ENCODE measurements around the gene PURA.

The PURA gene

DNA sequence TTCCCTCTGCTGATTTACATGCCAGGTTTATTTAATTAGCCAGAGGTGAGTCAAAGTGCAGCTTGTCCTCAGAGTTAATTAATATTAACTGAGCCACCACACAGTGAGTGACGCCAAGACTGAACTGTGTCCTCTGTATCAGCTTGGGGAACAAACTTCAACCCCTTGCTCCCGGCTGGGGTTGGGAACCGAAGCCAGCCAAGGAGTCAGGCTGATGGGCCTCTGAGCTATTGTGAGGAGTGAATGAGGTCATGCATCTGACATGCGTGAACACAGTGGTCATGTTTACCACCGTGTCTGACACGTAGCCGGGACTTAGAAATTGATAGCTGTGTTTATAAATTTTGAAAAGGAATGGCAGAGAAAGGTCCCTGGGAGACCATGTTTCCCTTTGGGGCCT, 28.9 kb downstream of the PURA start:
- Histone ChIP-seq H3K9ac (ENCODE audit: low read depth, low read length) (no peak overlapping the region), H3K9me3 (ENCODE audit: insufficient read depth, low read depth, low read length) (no peaks in the 10 kb centered on the region), H3K4me1 (ENCODE audit: insufficient read depth, low read length) (0 out of 2 replicates have a peak, but pooled peaks cover 4% of the 10 kb centered on the region), H3K27me3 (ENCODE audit: insufficient read depth, low read length) (peaks cover 55% of the 10 kb centered on the region), H3K36me3 (ENCODE audit: insufficient read depth, low read depth, low read length) (no peaks in the 10 kb centered on the region), H3K4me3 (ENCODE audit: low read length) (no peak overlapping the region), H3K27ac (ENCODE audit: low read length) (no peak overlapping the region)

DNA sequence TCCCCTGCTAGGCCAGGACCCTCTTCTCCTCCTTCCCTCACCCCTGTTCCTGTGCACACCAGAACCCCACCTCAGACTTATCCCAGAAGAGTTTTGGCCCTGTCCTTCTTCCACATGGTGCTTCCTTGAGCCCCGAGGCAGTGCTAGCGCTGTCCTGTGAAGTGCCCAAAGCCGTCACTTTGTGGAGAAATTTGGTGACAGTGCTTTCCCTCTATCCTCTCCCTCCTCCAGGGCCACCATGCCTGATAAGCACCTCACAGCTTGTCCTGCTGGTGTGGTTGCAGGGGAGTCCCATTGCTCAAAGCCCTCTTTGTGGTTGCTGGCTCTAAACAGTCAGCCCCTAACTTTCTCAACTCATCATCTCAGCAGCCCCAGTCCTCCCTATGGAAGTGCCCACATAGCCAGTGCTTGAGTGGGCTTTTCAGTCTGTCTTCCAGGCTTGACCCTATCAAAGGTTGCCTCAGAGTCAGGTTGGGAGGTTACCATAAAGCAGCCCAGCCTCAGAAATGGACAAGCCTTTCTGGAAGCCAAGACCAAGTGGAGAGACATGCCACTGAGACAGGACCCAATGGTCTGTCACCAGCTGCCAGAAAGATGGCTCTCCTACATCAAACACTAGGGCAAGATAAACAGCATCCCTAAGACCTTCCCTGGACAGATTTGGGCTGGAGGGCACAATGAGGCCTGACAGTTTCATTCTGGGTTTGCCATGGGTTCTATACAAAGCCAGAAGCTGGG, 29.8 kb downstream of the PURA start:
- Histone ChIP-seq H3K27me3 (ENCODE audit: insufficient read depth, low read length) (peaks cover 63% of the 10 kb centered on the region), H3K4me3 (ENCODE audit: low read length) (no peak overlapping the region), H3K4me1 (ENCODE audit: insufficient read depth, low read length) (0 out of 2 replicates have a peak, but pooled peaks cover 4% of the 10 kb centered on the region), H3K9me3 (ENCODE audit: insufficient read depth, low read depth, low read length) (no peaks in the 10 kb centered on the region), H3K9ac (ENCODE audit: low read depth, low read length) (no peak overlapping the region), H3K27ac (ENCODE audit: low read length) (no peak overlapping the region), H3K36me3 (ENCODE audit: insufficient read depth, low read depth, low read length) (no peaks in the 10 kb centered on the region)

DNA sequence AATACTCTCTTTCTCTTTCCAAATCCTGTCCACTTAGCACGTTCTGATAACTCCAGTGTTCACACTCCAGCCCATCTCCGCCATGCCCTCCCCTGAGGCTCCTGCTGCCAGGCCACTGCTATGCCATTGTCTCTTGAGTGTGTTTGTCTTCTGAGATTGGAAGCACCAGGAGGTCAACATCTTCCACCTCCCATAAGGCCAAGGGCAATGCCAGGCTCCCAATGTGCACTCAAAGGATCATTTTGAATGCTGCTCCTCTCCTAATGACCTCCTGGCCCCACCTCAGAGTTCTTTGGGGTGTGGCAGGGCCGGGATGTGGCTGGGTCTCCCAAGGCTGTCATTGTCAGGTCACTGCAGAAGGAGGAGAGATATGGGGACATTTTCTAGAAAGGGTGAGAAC, 31.3 kb downstream of the PURA start:
- Histone ChIP-seq H3K9ac (ENCODE audit: low read depth, low read length) (no peak overlapping the region), H3K27ac (ENCODE audit: low read length) (no peak overlapping the region), H3K4me3 (ENCODE audit: low read length) (peak overlapping the region; percentile 72; the same call in 1 of the 2 replicates)

DNA sequence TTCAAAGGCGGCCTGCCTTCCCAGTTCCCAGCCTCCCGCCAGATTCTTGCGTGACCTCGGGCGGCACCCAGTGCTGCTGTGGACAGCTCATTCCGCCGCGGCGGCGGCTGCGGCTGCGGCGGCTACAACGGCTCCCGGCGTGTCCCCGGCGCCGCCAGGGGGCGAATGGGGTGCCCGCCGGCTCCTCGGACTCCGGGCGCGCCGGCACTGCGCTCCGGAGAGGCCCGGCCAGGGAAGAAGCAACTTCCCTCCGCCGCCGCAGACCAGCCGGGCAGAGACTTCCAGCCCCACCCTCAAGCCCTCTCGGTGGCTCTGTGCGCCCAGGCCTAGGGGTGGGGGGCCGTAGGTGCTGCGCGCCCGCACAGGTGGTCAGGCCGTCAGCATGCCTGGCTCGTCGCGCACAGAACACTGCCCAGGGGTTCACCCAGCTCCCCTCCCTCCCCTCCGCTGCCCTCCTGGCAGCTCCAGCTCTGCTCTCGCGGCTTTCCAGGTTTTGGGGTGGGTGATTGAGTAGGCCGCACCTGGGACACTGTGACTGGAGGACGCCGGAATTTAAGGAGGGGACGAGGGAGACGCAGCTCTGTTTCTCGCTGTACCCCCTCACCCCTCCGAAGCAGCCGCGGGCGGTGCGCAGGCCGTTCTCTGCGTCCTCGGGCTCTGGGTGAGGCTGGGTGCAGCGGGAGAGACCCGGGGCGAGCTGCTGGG, 32.1 kb downstream of the PURA start:
- no peak overlapping the region for H3K9ac ChIP-seq (ENCODE audit: low read depth, low read length)
- H3K36me3 ChIP-seq (ENCODE audit: insufficient read depth, low read depth, low read length), result no peaks in the 10 kb centered on the region
- peak overlapping the region; percentile 72; the same call in 1 of the 2 replicates for H3K4me3 ChIP-seq (ENCODE audit: low read length)
- H3K27me3 ChIP-seq (ENCODE audit: insufficient read depth, low read length), result peaks cover 58% of the 10 kb centered on the region
- H3K9me3 ChIP-seq (ENCODE audit: insufficient read depth, low read depth, low read length), result no peaks in the 10 kb centered on the region
- H3K27ac ChIP-seq (ENCODE audit: low read length), result no peak overlapping the region
- H3K4me1 ChIP-seq (ENCODE audit: insufficient read depth, low read length), result 0 out of 2 replicates have a peak, but pooled peaks cover 4% of the 10 kb centered on the region

More for the DNA sequence above, 31.3 kb downstream of the PURA start:
- Histone ChIP-seq H3K4me1 (ENCODE audit: insufficient read depth, low read length) (0 out of 2 replicates have a peak, but pooled peaks cover 4% of the 10 kb centered on the region), H3K36me3 (ENCODE audit: insufficient read depth, low read depth, low read length) (no peaks in the 10 kb centered on the region), H3K27me3 (ENCODE audit: insufficient read depth, low read length) (peaks cover 59% of the 10 kb centered on the region), H3K9me3 (ENCODE audit: insufficient read depth, low read depth, low read length) (no peaks in the 10 kb centered on the region)

DNA sequence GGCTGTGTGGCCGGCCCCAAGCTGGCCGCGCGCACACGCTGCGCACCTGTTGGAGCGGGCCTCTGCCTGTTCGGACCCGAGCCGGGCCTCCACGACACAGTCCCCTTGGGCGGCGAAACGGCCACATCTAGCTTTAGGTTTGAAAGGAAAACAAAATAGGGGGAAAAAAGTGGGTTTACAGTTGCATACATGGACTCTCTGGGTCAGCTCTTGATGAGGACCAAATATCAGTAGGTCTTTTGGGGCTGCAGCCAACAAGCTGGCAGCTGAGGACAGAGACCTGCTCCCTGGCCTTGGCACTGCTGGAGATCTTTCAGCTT, 32.6 kb downstream of the PURA start:
- H3K9ac ChIP-seq (ENCODE audit: low read depth, low read length), result no peak overlapping the region
- 0 out of 2 replicates have a peak, but pooled peaks cover 4% of the 10 kb centered on the region for H3K4me1 ChIP-seq (ENCODE audit: insufficient read depth, low read length)
- no peak overlapping the region for H3K27ac ChIP-seq (ENCODE audit: low read length)
- H3K36me3 ChIP-seq (ENCODE audit: insufficient read depth, low read depth, low read length), result no peaks in the 10 kb centered on the region
- H3K27me3 ChIP-seq (ENCODE audit: insufficient read depth, low read length), result peaks cover 64% of the 10 kb centered on the region
- H3K4me3 ChIP-seq (ENCODE audit: low read length), result peak overlapping the region; percentile 72; the same call in 1 of the 2 replicates
- H3K9me3 ChIP-seq (ENCODE audit: insufficient read depth, low read depth, low read length), result no peaks in the 10 kb centered on the region

DNA sequence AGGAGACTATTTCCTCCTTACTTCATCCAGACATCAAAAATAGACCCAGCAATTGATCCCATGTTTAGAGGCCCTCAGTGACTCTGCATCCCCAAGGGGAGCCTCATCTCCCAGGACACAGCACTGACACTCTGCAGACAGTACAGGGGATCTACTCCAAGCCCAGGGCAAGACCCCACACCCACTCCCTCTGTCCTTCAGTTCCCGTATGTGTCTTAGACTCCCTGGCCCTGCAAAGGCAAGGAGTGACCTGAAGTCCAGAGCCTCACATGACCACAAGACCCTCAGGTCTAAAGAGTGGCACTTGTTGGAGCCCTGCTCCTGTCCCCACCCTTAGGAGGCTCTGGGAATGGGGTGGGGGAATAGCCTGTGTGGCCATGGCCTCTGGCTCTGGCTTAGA, 33.6 kb downstream of the PURA start:
- H3K27ac ChIP-seq (ENCODE audit: low read length), result no peak overlapping the region
- no peak overlapping the region for H3K4me3 ChIP-seq (ENCODE audit: low read length)
- no peaks in the 10 kb centered on the region for H3K9me3 ChIP-seq (ENCODE audit: insufficient read depth, low read depth, low read length)
- peaks cover 71% of the 10 kb centered on the region for H3K27me3 ChIP-seq (ENCODE audit: insufficient read depth, low read length)
- H3K9ac ChIP-seq (ENCODE audit: low read depth, low read length), result no peak overlapping the region
- H3K36me3 ChIP-seq (ENCODE audit: insufficient read depth, low read depth, low read length), result no peaks in the 10 kb centered on the region
- peaks cover 11% of the 10 kb centered on the region; the same call in 1 of the 2 replicates for H3K4me1 ChIP-seq (ENCODE audit: insufficient read depth, low read length)

DNA sequence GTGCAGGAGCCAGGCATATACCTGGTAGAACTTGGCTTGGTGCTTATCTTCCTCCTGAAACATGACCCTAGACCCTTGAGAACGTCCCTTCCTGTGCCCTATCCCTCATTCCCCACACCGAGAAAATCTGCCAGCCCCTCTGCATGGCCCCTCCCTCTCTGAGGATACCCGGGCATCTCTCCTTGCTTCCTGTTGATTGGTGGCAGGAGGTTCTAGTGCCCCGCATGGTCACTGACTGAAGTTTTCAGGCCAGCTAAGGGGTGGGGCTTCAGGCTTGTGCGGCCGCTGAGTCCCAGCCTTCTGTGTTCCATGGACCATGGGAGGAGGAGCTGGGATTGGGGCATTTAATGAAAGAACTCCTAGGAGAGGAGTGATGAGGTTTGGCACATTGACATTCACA, 34.6 kb downstream of the PURA start:
- no peaks in the 10 kb centered on the region for H3K9me3 ChIP-seq (ENCODE audit: insufficient read depth, low read depth, low read length)
- no peaks in the 10 kb centered on the region for H3K36me3 ChIP-seq (ENCODE audit: insufficient read depth, low read depth, low read length)
- peaks cover 18% of the 10 kb centered on the region; the same call in 1 of the 2 replicates for H3K4me1 ChIP-seq (ENCODE audit: insufficient read depth, low read length)
- H3K9ac ChIP-seq (ENCODE audit: low read depth, low read length), result no peak overlapping the region
- H3K27ac ChIP-seq (ENCODE audit: low read length), result no peak overlapping the region
- H3K4me3 ChIP-seq (ENCODE audit: low read length), result no peak overlapping the region
- H3K27me3 ChIP-seq (ENCODE audit: insufficient read depth, low read length), result peaks cover 76% of the 10 kb centered on the region

DNA sequence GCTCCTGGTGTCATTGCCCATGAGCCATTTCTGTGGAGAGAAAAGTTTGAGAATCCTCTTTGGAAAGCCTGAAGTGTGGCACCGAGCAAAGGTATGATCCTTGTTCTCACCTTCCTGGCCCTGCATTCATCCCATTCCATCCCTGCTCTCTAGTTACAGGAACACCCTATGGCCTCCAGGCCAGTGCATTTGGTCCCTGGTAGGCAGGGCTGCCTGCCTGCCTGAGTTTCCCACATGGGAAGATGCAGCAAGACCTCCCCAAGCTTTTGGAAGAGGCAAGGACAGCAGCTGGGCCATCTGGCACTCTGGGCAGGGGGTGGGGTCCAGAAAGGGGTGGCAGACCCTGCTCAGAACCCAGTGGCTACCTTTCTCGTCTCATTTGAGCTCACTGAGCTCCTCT, 36.3 kb downstream of the PURA start:
- no peak overlapping the region for H3K9ac ChIP-seq (ENCODE audit: low read depth, low read length)
- H3K27me3 ChIP-seq (ENCODE audit: insufficient read depth, low read length), result peaks cover 70% of the 10 kb centered on the region
- H3K36me3 ChIP-seq (ENCODE audit: insufficient read depth, low read depth, low read length), result no peaks in the 10 kb centered on the region
- no peak overlapping the region for H3K27ac ChIP-seq (ENCODE audit: low read length)
- peaks cover 25% of the 10 kb centered on the region; the same call in 1 of the 2 replicates for H3K4me1 ChIP-seq (ENCODE audit: insufficient read depth, low read length)
- no peak overlapping the region for H3K4me3 ChIP-seq (ENCODE audit: low read length)
- no peaks in the 10 kb centered on the region for H3K9me3 ChIP-seq (ENCODE audit: insufficient read depth, low read depth, low read length)

DNA sequence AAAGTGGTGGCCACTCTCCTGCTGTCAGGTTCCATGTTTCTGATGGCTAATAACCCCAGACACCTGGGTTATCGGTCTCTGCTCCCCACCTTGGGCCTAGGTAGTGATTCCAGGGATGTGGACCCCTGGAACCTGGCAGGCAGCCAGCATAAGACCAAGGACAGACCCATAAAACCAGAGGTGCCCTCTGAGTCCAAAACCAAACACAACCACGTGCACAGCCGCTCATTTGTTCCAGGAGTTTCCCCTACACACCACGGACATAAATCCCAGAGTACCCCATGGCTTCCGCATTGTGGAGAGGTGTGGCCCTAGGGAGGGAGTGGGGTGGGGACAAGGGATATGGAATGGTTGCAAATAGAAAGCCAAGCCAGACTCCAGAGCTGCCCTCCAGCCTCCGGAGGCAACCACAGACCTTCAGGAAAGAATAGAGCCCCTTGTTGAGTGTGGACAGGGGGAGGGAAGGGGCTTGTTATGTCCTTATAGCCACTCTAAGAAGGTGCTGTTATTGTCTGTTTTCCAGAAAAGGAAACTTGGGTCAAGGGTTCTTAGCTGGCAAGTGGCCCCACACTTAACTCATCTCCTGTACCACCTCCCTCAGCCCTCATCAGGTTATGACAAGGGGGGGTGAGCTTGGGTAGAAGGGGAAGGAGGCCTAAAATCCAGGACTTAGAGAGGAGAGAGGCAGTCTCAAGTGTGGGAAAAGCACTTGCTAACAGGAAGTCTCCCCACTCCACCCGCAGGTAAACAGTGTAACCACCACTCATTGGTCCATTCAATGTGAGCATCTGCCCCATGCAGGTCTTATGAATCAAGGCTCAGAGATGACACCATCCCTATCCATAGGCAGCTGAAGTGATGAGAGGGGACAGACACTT, 37.5 kb downstream of the PURA start:
- no peak overlapping the region for H3K27ac ChIP-seq (ENCODE audit: low read length)
- H3K4me1 ChIP-seq (ENCODE audit: insufficient read depth, low read length), result peaks cover 25% of the 10 kb centered on the region; the same call in 1 of the 2 replicates
- no peak overlapping the region for H3K4me3 ChIP-seq (ENCODE audit: low read length)
- peaks cover 58% of the 10 kb centered on the region for H3K27me3 ChIP-seq (ENCODE audit: insufficient read depth, low read length)
- no peak overlapping the region for H3K9ac ChIP-seq (ENCODE audit: low read depth, low read length)
- no peaks in the 10 kb centered on the region for H3K9me3 ChIP-seq (ENCODE audit: insufficient read depth, low read depth, low read length)
- H3K36me3 ChIP-seq (ENCODE audit: insufficient read depth, low read depth, low read length), result no peaks in the 10 kb centered on the region

DNA sequence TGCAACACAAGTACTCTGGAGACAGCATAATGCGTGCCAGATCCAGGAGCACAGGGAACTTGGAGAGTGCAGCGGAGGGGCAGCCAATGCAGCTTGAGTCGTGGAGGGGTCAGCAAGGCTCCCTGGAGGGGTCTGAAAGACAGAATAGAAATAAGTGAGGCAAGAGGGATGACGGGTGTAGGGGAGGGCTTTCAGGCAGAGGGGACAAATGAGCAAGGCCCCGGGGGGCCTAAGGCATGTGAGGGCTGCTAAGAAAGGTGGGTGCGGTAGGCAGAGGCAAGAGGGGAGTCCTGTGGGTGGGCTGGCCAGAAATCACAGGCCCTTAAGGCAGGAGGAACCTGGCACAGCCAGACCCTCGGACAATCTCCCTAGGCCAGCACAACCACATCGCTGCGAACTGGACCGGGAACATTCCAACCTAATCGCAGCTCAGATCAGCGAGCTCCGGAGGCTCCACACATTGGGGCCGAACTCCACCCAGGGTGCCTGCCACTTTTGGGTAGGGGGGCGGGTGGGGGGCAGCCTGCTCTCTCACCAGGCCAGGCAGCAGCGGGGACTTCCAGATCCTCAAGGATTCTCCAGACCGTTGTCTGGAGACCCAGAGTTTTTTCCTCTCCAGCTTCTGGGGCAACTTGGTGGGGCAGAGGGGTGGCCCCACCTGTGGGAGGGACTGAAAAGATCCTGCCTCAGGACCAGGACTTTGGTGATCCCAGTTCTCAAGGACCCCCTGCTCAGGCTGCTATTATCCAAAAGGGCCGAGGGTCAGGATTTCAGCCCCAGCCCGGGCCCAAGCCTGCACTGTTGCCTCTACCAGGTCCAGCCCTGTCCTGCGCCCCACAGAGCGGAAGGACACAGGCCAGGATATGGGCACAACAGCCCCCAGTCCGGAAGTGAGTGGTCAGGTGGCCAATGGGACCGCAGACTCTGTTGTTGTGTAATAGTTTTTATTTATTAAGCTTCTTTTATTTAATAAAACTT, 38.4 kb downstream of the PURA start:
- Histone ChIP-seq H3K27me3 (ENCODE audit: insufficient read depth, low read length) (peaks cover 49% of the 10 kb centered on the region), H3K9ac (ENCODE audit: low read depth, low read length) (no peak overlapping the region), H3K4me1 (ENCODE audit: insufficient read depth, low read length) (peaks cover 24% of the 10 kb centered on the region; the same call in 1 of the 2 replicates), H3K36me3 (ENCODE audit: insufficient read depth, low read depth, low read length) (no peaks in the 10 kb centered on the region), H3K9me3 (ENCODE audit: insufficient read depth, low read depth, low read length) (no peaks in the 10 kb centered on the region), H3K4me3 (ENCODE audit: low read length) (no peak overlapping the region), H3K27ac (ENCODE audit: low read length) (no peak overlapping the region)
